HG02610 (cell line): ENCODE measurements around the gene SORT1.
"Not testable (repeated sequence)": the region's sequence is repeated elsewhere in the genome, so short reads cannot be mapped to it uniquely, and the experiment has no call there.

Experiments
- ATAC-seq: cut with Tn5 transposase; IDR thresholded peaks from one replicate; pipeline ENCODE4 v1.9.1; 2021; ENCODE audit warnings: mild to moderate bottlenecking, moderate library complexity; ENCODE audit not compliant: unreplicated experiment

SORT1 gene

GRCh38 chr1:109398343-109399225 is 866 bp upstream of the SORT1 start:
- ATAC-seq: no peak

GRCh38 chr1:109396871-109397580 is 692 bp downstream of the SORT1 start:
- peak; percentile 13 for ATAC-seq

DNA sequence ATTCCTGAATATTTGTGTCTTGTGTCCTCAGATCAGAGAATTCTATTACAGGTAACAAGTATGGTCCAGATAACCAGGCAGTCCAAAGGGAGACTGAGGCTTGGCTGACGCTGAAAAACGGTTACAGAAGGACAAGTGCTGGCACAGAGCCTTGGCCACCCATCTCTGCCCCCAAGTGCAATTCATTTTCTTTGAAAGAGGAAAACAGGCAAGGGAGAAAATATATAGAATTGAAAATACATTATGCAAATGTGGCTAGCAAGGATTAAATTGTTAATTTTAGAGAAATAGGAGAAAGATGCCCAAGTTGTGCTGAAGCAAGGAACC is 1.2 kb downstream of the SORT1 start:
- ATAC-seq: no peak

- ATAC-seq: no peak
Measured at GRCh38 chr1:109395602-109396512, 1.9 kb downstream of the SORT1 start.

DNA sequence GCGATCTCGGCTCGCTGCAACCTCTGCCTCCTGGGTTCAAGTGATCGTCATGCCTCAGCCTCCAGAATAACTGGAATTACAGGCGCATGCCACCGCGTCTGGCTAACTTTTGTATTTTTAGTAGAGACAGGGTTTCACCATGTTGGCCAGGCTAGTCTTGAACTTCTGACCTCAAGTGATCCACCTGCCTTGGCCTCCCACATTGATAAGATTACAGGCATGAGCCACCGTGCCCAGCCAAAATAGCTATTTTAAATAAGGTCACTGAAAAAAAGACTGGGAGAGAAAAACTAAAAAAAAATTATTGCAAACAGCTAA is 2.5 kb downstream of the SORT1 start:
- not testable (repeated sequence) for ATAC-seq

DNA sequence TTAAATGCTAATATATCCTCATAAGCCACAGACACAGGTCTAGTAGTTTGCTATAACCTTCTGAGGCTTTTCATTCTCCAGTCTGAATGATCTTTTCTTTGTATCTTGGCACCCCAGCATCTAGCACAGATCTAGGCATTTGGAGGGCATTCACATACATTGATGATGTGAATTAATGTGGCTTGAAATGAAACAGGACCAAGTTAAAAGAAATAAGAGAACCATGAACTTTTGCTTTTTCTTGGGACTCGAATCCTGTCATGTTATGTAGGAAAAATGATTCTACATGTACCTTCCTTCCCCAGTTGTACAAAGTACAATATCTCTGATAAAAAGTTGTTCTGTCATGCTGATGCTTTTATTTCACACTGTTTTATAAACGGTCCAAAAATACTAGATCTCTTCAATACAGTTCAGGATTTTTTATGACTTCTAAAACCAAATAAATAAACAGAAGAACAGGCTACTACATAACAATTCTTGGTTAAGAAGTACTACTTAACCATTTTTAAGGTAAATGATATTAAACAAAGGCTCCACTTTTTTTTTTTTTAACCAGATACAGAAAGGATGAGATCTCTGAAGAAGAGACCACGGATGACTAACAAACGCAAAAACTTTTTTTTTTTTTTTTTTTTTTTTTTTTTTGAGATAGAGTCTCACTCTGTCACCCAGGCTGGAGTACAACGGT is 3.0 kb downstream of the SORT1 start:
- ATAC-seq: no peak

DNA sequence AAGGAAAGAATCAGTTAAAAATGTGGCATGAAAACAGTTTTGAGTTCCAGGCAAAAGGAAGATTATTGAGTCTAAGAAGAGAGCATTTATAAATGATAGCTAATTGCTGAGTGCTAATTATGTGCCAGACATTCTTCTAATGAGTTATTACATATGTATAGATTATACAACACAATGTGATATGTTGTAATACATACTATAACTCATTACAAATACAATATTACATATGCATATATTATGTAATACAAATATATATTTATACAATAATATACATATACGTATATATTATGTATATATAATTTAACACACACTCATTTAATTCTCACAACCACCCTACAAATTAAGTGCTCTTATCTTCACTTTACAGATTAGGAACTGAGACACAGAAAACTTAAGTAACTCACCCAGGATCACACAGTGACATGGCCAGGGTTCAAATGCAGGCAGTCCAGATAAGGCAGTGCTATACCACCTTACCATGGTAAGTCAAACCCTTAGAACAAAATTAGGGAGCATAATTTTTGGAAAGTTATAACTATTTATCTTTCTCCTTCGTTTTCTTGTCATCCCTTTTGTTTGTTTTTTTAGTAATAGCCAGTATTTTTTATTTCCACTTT is 4.0 kb downstream of the SORT1 start:
- ATAC-seq: no peak

DNA sequence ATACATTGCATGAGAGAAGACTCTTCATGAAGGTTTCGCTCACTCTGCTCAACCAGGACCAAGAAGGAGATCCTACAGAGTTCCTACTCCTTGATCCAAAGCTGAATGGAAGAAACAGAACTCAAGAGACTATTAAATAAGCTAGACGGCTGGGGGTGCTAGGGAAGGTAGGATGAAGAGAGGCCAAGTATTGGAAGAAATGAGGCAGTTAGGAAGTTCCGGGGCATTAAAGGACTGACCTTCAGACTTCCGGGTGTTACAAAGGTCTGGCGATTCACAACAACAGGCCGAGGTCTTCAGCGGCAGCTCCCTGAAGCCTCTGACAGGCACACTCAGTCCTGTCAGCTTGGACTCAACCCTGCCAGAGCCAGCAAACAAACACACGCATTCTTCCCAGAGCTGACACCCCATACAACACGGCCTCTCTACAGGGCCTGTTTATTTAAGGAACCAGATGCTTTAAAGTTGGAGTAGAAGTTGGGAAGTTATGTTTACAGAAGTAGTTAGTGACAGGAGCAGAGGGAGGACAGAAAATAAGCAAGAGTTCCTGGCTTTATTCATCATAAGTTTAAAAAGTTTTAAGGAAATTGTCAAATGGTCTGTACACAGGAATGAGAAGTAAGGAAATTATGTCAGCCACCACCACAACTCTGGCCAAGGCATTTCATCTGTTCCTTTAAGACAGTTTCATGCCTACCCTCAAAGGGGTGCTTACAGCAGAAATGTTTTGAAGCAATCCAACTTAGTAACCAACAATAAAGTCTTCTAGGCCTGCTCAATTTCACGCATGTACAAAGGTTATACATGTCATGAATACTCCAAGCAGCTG is 4.7 kb downstream of the SORT1 start:
- ATAC-seq: no peak

GRCh38 chr1:109392037-109392787 is 5.5 kb downstream of the SORT1 start:
- no peak for ATAC-seq

- ATAC-seq: peak; percentile 93
Measured at GRCh38 chr1:109391626-109392025, 6.1 kb downstream of the SORT1 start.

GRCh38 chr1:109391157-109391556 is 6.6 kb downstream of the SORT1 start:
- ATAC-seq: no peak

- ATAC-seq: no peak
Measured at GRCh38 chr1:109389638-109390341, 7.9 kb downstream of the SORT1 start.

DNA sequence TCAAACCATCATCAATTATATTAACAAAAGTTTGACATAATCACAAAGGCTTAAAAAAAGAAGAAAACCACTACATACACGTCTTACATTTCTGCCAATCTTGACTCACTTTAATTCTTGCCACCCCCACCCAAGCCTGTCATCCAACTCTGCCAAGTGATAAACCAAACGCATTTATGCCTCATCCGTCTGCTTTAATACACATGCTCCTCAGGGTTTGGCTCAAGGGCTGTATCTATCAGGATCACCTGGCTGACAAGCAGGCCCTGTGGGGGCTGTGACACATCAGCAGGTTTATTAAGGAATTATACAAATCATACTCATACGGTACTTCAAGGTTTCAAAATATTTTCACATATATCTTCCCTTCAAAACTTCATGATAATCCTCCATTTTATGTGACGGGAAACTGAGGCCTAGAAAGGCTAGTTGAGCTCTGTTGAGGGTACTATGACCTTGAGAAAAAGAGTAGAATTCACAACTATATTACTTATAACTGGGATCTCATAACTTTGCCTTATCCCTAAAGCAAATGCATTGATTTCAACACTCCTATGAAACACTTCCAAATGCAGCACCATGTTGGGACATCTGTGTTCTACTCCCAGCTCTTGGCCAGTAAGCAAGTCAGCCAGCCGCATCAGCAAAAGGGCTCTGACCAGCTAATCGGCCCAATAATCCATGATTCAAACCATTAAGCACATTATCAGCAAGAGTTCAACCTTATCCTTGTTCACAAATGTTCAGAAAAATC is 8.7 kb downstream of the SORT1 start:
- ATAC-seq: no peak

- ATAC-seq: no peak
Measured at GRCh38 chr1:109388208-109388711, 9.5 kb downstream of the SORT1 start.

DNA sequence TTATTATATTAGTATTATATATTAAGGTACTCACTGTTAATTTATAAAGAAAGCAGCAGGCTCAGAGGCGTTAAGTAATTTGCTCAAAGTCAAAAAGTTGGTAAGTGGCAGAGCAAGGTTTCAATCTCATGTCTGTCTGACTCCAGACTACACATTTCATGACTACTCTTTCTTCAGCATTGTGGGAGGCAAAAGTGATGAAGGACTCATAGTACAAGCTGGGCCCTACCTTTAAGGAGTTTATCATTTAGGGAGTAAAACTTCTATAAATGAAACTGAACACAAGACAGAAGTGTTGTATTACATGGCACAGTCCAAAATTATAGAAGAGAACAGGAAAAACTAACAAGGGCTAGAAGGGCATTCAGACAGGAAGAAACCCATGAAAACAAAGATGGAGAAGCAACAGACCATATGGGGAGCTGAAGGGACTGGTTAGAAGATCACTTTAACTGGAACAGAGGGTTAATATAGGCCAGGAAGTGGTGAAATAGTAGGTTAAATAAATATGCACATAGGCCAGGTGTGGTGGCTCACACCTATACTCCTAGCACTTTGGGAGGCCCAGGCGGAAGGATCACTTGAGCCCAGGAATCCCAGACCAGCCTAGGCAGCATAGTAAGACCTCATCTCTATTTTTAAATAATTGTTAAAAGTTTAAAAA is 11.5 kb downstream of the SORT1 start:
- peak; percentile 63 for ATAC-seq

DNA sequence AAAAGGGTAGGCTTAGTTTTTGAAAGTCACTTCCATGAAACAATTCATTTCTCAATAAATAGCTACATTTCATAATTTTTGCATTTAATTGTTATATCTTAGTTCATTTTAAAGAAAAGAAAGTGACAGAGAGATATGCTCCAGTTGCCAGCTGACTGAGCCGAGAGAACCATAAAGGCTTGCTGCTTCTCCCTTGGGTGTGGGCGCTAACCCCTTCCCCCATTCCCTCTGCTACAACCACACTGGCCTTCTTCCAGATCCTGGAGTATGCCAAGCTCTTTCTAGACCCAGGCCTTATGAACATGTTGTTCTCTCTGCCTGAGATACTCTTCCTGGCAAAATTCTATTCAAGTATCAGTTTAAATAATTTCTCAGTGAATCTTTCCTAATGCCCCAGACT is 12.3 kb downstream of the SORT1 start:
- no peak for ATAC-seq

- ATAC-seq: no peak
Measured at GRCh38 chr1:109383854-109384253, 13.9 kb downstream of the SORT1 start.
